NCI-H748 treated with DMSO at 0.1 percent for 48 hours (cell line): Measurements from ENCODE around the gene LRP8.
A peak's percentile ranks its signal among the peaks of the same experiment; 100 is the strongest.

Experiments used
- DNase-seq: peaks from one replicate; lab custom pipeline; 2025; lab: John Stamatoyannopoulos, UW

Gene LRP8

GRCh38 chr1:53328009-53328461 is at the start of gene LRP8:
Gene LRP8 (minus strand): TSS chr1:53328070. CDS start chr1:53327912, 158 bp downstream.
- DNase-seq = peak; percentile 67

GRCh38 chr1:53377438-53377841 is 49.6 kb upstream of the LRP8 start:
- no peak for DNase-seq

GRCh38 chr1:53376742-53377437 is 49.0 kb upstream of the LRP8 start:
- DNase-seq = no peak

DNA sequence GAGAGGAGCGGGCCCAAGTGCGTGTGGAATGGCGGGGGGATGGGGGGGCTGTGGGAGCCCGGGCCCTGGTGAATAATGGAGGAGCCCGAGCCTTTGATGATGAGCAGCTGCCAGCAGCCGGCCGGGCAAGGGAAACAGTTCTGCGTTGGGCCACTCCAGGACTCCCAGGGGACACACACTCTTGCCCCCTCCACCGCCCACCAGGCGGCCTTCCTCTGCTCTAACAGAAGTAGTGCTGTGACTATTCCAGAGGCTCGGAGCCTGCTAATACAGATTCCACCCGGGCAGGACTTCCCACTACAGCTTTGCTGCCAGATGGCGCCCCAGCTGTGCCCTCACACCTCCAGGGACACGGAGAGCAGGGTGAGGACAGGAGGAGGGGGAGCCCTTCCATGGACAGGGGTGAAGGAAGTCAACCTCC is 48.2 kb upstream of the LRP8 start:
- no peak for DNase-seq

DNA sequence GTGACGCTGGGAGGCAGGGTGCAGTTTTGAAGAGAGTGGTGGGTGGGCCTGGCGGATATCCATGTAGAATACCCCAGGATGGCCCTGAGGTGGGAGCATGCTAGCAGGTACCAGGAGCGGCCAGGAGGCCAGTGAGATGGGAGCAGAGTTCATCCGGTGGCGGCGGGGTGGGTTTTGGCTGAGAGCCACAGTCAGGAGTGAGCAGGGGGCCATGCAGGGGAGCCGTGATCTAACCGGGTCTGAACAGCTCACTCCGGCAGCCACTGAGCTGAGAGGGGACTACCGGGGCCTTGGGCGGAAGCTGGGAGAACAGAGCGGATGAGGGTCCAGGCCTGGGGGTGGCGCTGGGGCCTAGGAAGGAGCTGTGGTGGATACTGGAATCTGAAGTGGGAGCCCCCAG is 47.6 kb upstream of the LRP8 start:
- DNase-seq = no peak

- no peak for DNase-seq
Observed at GRCh38 chr1:53373246-53373645, 45.4 kb upstream of the LRP8 start.

GRCh38 chr1:53372501-53372951 is 44.7 kb upstream of the LRP8 start:
- DNase-seq = no peak

GRCh38 chr1:53371851-53372250 is 44.0 kb upstream of the LRP8 start:
- DNase-seq = no peak

GRCh38 chr1:53371121-53371666 is 43.3 kb upstream of the LRP8 start:
- no peak for DNase-seq

GRCh38 chr1:53370369-53370961 is 42.6 kb upstream of the LRP8 start:
- no peak for DNase-seq

DNA sequence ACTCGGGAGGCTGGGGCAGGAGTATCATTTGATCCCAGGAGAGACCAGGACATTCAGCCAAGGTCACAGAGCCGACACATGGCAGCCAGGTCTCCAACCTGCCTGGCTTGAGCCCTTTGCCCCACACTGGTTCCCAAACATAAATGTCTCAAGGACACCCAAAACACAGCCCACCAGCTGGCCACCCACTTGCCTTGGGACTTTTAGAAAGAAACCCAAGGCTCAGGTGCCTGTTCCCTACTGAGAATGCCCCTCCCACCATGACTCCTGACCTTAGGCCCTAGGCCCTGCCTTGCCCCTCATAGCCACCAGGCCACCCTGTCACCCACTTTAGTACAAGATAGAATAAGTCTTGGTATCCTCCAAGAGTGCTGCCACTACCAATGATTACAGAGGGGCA is 41.9 kb upstream of the LRP8 start:
- no peak for DNase-seq

- DNase-seq = no peak
Observed at GRCh38 chr1:53369034-53369750, 41.3 kb upstream of the LRP8 start.

DNA sequence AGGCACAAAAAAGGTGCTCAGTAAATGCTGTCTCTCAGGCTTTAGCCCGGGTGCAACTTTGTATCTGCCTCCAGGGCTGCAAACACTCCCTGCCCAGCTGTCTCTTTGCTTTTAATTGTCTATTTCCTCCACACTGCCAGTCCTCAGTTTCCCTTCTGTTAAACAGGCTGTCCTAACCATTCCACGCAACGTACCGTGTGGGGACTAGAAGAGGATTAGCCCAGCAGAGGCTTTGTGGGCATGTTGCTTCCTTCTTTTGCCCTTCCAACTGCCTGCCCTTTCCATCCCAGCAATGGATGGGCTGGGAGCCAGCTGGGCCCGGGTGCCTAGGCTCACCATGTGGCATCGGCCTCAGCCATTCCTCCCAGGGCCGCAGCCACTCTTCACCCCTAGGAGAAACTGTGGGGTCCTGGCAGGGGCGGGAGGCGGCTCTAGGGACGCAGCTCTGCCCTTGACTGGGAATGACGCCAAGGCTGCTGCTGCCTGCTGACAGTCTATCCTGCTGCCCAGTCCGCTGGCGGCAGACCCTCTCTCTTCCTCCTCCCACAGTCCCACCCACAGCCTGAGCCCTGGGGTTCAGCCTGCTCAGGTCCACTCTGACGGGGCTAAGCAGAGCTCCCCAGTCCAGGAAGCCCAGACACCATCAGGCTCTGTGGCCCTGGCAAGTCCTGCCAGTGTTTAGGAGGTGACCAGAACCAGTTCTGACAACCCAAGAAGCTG is 40.6 kb upstream of the LRP8 start:
- DNase-seq = no peak

DNA sequence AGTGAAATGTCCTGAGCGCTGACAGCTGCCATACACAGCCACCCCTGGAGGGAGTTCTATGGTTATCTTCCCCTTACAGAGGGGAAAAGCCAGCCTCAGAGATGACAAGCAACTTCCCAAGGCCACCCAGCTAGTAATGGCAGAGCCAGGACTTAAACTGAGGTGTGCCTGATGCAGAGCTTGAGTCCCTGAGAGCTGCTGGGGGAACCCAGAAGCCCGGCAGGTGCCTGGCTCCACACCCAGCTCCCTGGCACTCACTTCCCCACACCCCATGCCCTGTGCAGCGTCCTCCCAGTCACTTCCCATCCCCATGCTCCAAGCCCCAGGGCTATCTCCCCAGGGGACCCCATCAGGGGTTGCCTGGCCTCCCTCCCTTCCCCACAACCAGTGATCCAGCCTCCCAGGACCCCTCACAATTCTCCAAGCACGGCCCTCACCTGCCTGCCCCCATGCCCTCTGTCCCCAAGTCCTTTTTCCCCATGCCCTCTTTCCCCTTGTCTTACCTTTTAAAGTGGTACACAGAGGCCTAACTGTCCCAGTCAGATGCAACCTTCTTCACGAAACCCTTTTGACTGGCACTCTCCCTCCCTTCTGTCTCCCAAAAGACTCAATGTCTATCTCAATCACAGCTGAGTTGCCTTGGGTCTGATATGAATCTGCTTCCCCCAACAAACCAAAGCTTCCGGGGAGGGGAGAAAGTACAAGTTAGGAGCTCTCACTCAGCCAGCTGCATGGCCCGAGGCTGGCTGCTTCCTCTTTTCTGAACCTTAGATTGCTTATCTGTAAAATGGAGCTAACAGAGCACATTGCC is 39.8 kb upstream of the LRP8 start:
- DNase-seq = no peak

DNA sequence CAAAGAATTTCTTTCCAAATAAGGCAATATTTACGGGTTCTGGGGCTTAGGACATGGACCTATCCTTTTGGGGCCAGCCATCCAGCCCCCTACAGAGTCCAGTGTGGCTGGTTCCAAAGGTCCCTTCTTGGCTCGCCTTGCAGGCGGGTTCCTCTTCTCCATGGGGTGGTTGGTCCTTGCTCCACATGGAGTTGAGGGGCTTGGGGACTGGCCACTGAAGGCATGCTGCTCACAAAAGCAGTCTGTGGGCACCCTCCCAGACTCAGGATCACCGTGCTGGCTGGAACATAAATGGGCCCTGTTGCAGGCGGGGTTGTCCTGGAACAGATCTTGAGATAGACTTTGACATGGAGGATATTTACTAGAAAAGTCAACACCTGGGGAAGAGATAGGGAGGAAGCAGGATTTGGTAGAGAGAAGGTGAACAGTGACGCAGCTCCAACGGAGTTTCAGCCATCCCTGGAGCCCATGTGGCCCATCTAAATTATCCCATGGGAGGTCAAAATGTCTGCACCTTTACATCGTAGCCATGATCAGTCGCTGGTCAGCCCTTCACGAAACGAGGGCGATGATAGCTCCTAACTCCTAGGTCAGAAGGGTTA is 39.1 kb upstream of the LRP8 start:
- DNase-seq = no peak

GRCh38 chr1:53365437-53366063 is 37.7 kb upstream of the LRP8 start:
- DNase-seq = no peak

GRCh38 chr1:53362851-53363642 is 35.2 kb upstream of the LRP8 start:
- DNase-seq = no peak

DNA sequence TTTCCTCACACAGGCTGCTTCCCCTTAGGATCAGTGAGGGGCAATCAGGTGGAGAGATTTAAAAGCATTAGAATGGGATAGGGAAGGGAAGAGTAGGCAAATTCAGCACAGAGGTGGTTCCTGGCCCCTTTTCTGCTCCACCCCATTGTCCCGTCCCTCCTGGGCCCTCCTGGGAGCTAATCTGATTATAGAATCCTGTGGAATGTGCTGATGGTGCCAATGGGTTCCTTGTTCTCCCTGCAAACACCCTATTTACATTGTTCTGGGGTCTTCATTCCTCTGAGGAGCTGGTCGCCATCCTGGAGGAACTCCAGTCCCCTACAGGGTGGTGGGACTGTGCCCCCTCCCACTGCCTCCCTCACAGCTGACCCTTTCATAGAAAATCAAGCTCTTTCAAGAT is 34.4 kb upstream of the LRP8 start:
- no peak for DNase-seq

DNA sequence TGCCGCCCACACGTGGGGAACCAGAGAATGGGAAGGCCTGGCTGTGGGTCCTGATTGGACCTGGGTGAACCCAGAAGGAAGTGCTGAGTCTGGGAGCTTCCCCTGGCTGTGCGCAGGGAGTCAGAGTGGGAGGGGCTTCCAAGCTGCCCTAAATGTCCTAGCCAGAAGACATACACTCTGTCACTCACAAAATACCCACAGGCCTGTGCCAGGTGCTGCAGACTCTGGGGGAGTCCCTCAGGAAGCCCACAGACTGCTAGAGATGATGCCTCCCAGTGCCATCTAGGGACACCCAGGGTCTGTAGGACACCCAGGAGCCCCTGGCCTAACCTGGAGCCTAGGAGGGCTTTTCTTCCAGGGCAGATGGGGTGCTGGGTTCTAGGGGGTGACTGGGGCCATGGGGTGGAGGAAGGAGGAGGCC is 33.7 kb upstream of the LRP8 start:
- no peak for DNase-seq

GRCh38 chr1:53359934-53360276 is 32.0 kb upstream of the LRP8 start:
- no peak for DNase-seq
